ENCODE results near the gene SNRPA1.
A peak's percentile ranks its signal among the peaks of the same experiment; 100 is the strongest.

Gene SNRPA1

DNA sequence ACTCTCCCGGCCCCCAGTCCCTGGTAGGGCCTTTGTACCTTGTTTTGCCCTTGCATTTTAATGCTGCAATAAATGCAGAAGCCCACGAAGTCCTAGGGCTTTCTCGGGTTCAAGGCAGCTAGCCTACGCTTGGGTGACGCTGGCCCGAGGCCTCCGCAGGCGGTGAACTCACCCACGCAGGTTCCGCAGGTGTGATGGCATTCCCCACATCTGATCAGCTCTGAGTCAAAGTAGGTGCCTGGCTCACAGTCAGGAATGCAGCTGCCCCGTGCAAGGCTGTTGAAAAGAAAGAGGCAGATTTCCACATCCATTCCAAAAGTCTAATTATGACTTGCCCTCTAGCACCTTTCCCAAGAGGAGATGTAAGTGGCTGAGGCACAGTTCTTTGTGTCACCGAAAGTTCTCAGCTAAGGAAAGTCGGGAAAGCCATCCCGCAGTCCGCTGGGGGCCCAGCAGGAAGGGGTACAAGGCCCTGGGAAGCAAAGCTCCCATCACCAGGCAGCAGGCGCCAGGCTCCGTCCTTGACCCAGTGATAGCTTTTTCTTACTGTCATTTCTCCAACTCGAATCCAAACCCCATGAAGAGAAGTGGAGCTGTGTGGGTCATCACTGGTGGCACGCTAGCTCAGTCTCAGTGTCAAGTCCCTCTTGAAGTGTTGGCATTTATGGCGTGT lies 23.2 kb upstream of the SNRPA1 start:
- no peak for DNase-seq

DNA sequence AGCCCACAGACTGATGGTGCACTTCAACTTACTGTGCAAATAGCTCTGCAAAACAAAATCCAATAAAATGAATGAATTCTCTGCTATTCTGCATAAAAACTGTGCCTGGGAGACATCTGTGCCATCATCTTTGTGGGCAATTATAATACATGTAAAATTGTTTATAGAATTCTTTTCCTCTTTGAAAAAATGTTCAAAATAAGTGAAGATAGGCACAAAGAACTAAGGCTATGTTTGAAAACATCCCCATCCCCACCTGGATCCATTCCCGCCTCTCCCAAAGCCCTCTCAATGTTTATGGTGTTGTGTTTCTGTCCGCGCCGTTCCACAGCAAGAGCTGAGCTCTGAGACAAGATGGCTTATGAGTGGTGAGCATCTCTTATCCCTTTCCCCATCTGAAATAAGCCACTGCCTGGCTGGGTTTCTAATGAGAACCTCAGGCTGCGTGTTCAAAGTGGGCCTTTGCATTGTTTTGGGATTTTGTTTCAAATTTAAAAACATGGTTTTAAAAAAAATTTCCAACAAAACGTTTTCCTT lies 22.4 kb upstream of the SNRPA1 start:
- no peak for DNase-seq

DNA sequence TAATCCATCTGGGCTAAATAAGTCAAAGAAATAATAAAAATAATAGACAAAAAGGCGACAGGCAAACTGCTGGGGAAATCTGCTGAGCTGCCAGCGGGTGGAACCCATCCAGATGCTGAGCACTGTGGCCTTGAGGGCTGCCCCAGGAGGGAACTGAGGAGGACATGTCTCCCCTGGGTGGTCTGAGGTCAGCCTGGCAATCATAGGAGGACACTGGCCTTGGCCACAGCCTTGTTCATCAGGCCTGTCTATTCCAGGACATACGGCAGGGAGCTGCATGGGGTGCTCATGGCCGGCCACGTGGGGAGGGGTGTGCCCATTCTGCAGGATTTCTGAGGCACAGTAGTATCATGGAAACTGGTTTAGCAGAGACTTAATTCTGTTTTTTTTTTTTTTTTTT lies 21.5 kb upstream of the SNRPA1 start:
- DNase-seq, result no peak

DNA sequence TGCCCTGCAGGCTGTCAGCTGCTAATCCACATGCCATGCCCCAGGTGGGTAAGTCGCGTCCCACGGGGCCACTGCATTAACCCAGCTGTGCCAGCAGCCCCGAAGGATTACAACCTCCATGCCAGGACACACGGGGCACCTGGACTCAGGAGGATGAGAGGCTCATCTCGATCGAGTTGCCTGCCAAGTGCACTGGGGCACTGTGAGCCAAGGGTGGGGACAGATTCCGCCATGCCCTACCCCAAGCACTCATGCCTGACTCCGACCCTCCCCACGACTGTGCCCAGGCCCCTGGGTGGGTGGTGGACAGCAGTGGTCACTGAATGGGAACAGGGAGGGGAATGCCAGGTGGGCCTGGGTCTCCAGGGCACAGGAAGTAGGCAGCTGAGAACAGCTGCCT lies 20.7 kb upstream of the SNRPA1 start:
- DNase-seq, result no peak

DNA sequence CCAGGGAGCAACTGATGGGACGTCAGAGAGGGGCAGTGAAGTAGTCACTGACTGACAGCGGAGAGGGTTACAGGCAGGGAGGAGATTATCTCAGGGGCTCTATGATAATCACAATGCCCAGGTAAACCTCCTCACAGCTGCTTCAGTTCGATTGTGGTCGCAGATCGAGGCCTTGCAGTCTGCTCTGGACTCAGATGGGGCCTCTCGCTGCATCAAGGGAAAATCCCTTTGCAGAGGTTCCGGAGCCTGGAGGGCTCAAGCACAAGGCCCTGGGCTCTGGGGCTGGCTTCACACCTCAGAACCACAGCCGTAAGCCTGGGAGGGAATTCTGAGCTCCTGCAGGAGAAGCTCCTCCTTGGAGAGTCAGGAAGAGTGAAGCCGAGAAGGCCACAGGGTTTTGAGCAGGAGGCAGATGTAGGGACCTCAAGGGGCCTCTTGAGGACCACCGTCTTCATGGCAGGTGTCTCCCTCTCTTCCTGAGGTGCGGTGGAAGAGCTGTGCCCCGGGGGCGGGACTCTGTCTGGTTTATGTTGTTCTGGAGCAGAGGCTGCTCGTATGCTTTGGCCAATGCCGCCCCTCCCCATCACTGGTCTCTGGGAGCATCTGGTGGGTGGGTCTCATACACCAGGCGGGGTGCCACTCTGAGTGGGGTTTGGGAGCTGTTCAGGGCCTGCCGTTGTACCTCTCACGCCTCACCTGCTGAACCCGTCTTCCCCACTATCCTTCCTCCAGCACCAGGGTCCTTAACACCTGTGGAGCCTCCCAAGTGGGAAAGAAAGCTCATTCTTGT lies 19.5 kb upstream of the SNRPA1 start:
- no peak for DNase-seq

DNA sequence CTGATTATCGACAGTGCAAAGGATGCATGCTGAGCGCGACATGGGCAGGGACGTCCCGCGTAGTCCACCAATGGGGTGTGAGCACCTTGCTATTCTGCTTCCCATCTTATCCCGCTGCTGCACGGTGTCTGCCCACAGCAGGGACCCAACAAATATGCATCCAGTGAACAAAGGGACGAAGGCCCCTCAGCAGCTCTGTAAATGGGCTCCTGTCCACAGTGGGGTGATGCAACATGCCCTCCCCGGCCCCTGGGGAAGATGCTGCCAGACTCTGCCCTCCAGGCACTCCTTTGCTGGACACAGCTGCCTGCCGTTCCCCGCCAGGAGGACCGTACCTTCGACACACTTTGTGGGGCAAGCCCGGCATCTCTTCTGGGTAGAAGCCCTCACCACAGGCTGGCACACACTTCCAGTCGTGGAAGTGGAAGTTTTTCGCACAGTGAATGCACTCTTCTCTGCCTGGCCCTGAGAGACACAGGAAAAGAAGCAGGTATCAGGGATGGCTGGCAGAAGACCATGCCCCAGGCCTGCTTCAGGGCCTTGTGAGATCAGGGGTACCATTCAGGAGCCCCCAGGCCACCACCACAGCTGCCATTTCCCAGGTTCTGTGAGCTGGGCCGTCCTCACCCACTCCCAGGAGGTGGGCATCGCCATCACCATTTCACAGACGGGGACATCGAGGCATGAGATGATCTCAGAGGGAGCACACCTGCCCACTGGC lies 18.2 kb upstream of the SNRPA1 start:
- DNase-seq, result no peak

DNA sequence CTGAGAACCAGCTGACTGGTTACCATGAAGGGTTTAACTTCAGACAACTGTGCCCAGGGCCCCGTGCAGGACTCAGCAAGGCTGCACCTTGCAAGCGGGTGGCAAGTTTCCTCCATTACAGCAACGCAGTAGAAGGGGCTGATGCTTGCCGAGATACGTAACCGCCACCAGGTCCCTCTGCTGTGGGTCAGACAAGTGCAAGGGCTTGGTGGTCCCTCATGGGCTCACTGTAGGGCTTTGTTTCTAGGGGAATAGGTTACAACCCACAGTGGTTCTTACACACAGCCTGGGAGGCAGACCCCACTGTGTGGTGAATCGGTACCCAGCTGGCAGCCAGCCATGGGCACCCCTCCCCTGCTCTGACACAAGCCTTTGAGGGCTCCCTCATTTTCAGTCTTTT lies 15.5 kb upstream of the SNRPA1 start:
- no peak for DNase-seq

DNA sequence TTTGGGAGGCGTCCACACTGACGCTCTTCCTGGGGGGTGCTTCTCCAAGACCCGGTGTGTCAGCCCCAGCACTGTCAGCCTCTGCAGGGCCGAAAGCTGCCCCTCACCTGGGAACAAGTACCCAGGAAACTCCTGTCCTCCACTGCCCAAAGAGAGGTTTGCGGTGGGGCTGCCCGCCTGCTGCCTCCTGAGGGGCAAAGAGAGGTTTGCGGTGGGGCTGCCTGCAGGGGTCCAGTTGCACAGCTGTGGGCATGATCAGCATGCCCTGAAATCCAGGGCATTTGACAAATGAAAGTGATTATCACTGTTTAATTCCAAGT lies 15.1 kb upstream of the SNRPA1 start:
- DNase-seq, result no peak

DNA sequence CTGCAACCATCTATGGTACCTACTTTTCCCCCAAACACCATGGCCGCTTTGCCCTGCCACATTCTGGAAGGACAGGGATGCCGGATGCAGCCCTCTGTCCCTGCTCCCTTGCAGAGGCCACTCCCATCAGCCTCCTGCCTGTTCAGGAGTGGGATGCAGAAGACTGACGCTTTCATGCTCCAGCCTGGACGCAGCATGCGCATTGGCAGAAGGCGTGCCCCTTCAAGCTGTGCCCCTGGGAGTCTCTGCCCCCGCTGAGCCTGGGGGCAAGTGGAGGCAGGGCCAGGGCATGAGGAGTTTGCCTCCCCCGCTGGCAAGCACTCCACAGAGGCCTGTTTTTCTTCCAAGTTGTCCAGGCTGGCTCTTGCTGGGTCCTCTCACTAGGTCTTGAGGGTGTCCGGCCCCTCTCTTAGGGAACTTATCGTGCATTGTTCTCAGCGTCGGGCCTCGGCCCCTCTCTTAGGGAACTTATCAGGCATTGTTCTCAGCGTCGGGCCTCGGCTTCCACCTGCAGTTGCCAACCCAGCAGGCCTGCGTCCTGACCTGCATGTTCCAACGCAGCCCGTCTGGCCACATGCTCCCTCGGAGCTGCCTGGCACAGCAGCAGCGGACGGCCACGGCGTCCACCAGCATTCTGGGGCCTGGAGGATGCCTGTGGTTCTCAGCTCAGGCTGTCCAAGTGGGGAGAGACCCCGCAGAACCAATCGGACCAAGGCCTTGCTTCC lies 14.6 kb upstream of the SNRPA1 start:
- no peak for DNase-seq

DNA sequence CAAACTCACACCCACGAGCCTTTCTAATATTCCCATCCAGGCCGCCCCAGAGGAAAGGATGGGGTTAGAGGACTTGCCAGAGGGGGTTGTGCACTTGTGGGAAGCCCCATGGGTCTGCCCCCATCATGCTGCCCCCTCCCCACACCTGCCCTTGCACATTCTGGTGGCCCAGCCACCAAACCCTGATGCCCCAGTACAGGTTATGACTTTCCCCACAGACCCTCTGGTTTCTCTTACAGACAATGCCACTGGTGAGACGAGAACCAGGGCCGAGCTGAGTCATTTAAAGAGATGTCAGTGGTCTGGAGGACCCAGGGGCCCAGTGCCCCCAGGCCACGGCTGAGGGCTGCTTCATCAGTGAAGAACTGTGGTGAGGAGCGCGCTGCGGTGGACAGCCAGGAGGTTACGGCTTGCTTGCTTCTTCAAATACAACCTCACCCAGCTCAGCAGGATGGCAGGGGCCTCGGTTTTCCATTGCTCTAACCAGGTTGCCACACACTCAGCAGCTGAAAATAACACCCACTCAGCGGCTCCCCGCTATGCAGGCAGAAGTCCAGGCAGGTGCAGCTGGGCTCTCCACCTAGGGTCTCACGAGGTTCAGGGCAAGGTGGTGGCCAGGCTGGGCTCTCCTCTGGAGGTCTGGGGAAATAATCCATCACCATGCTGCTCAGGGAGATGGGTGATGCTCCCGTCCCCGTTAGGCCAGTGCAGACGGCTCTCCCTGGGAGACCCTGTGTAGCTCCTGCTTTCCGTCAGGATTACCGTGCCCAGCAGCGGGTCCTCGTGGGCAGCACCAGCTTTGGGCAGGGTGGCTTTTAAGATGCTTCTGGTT lies 13.8 kb upstream of the SNRPA1 start:
- DNase-seq, result no peak

DNA sequence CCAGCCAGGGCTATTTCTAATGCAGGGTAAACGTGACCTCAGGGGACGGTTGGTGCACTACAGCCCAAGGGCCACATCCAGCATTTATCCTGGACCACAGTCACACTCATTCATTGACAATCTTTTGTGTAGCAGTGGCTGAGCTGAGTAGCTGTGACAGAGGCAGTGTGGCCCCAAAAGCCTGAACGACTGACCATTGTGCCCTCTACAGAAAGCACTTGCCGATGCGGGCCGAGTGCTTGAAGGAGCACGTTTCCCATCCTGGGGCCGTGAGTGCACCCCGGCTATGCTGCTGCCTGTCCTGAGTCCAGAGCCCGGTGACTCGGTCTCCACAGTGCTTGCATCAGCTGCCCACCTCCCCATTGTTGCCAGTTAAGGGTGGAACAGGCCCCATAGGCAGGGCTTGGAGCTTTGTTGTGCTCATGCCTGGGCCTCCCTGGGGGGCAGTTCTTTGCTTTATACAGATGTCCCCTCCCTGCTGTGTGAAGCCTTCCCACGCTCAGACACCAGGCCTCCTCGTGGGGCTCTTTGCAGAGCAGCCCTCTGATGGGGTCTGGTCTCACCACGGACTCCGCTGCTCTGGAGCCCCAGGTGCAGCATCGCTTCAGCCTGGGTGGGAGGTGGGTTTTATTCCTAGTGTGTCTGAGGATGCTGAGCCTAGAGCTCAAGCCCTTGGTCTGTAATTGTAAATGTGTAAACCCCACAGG lies 13.0 kb upstream of the SNRPA1 start:
- no peak for DNase-seq

DNA sequence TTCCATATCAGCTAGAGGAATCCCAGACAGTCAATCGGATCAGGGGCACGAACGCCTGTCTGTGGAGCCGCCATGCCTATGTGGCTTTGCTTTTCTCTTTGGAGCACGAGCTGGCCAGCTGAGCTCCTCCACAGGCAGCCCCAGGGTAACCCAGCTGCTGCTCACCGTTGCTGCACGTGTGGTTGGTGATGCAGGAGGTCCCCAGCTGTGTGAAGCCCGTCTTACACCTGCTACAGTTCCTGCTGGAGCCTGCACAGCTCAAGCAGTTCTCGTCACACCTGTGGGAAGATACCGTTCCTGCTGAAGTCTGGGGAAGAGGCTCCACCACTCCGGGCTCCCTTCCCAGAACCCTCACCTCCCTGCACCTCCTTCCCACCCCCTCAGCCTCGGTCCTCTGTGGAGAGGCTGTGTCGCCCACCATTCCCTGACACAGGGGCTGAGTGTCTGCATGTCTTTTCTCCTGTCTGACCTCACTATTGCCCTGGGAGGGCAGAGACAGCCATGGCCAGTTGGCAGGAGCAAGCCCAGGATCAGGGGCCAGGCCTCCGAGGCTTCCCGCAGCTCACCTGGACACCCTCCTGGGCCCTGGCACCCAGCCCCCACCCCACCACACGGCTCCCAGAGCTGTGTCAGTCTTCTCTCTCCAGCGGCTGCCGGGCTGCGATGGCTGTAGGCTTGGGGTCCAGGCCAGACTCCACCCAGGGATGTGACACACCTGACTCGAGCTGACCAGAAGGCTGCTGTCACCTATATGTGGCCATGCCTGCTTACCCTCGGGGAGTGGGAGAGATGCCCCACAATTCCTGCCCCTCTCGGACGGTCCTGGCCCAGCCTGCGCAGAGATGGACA lies 12.2 kb upstream of the SNRPA1 start:
- no peak for DNase-seq

DNA sequence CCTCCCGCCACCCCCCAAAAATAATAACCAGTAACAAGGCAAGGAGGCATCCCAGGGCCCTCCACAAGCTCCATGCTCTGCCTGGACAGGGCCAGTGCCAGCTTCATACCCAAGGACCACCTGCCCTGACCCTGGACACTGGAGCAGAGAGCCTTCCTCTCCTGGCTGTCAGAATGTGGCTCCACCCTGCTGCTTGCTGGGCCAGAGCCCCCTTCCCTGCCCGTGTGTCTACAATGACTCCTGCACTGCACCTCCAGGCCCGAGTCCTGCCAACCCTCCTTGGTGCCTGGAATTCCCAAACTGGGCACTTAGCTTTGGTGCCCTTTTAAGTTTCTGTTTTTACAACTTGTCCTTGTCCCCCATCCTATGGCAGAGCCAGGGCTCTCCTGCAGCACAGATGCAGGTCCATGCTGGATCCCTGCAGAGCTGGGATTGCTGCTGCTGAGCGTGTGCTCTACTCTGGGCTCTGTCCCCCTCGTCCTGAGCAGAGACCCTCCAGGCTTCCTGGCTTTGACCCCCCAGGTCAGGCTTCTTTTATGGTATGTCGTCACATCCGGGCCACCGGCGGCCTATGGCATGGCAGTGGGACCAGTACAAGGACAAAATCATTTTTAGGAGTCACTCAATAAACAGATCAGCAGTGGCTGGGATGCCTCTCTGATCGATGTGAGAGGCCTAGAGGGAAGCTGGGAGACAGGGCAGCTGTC lies 11.4 kb upstream of the SNRPA1 start:
- no peak for DNase-seq

DNA sequence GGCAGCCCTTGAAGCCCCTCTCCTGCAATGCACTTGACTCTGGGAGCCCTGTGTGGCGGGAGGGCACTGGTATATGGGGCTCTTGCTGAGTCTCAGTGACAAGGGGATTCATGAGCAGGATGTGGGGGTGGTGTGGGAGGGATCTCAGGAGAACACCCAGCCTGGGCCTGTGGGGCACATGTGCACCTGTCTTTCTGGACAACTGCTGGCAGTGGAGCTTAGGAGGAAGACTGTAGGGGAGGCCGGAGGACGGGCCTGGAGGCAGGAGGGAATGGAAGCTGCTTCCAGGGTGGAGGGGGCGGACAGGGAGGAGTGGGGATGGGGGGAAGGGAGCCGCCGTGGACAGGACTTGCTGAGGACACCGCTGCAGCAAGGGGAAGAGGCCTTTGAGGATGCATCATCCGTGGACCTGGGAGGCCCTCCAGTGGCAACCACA lies 10.8 kb upstream of the SNRPA1 start:
- DNase-seq, result no peak

DNA sequence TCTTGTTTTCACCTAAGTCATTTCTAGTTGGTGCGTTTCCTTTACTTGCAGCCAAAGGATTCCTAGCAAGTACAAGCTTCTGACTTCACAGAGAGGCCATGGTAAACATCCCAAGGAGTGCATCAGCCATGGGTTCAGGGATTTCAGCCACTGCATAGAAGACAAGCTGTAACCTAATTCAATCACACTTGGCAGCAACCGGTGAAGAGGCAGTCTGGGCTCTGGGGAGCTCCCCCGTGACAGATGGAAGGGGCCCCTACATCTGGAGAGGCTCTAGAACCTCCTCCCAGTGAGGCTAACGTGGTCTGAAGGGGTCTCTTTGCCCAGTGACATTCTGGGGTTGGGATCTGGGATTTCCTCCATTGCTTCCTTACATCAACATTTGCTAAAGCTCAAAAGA lies 8.4 kb upstream of the SNRPA1 start:
- DNase-seq, result no peak

DNA sequence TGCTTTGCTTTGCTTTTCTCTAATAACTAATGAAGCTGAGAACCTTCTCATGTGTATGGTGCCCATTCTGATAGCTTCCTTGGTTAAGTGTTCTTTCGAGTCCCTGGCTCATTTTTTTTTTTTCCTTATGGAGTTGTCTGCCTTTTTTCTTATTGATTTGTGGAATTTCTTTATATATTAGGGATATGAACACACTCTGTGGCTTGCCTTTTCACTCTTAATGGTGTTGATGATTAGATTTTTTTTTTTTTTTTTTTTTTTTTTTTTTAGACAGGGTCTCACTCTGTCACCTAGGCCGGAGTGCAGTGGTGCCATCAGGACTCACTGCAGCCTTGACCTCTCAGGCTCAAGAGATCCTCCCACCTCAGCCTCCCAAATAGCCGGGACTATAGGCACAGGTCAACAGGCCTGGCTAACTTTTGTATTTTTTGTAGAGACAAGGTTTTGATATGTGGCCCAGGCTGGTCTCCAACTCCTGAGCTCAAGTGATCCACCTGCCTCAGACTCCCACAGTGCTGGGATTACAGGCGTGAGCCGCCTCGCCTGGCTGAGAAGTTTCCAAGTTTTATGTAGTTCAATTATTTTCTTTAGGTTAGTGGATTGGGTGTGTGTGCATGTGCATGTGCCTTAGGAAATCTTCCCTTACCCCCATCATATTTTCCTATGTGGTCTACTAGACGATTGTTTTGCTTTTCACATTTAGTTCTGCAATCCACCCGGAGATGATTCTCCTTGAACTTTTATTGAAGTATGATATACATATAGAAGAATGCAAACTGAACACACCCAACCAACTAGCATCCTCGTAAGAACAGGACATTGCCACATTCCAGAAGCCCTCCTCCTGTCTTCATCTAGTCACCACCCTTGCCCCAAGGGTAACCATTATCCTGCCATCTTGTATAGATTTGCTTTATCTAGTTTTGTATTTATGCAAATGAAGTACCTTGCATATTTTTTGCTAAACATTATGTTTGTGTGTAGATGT lies 1.7 kb upstream of the SNRPA1 start:
- no peak for DNase-seq

DNA sequence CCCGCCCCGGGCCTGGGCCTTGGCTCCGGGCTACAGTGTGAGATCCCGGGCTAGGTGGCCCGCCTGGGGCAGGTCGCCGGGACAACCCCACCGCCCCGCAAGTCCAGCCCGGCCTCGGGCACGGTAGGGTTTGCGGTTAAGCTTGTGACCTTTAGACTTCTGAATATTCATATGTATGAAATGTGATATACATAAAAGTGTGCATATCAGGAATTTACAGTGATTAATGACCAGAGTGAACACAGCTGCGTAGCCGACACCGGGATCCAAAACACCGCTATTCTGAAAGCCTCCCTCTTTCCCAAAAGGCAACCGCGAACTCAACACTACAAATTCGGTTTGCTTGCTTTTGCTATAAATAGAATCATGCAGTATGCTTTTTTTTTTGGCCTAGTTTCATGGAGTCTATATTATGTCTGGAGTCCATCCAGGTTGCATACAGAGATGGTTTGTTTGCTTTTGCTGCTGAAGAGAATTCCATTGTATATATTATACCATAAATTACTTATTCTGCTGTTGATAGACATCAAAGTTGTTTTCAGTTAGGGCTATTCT lies 636 bp upstream of the SNRPA1 start:
- DNase-seq, result peak; percentile 5

DNA sequence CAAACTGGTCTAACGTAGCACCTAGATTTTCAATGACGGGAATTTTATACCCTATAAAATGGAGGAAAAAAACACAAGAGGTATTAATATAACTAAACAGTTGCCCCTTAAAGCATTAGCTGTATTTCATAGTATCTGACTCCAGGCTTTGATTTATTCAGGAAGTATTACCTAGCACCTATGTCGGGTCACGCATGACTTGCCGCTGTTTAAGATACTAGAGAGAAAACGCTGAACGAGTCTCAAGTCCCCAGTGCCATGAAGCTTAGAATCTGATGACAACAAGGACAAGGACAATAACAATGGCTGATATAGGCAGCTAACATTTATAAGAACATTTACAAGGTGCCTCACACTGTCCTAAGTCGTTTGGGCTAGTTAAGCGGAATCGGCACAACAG lies 1.9 kb downstream of the SNRPA1 start:
- DNase-seq, result no peak
